Bronchial smooth muscle cell (primary cell): ENCODE data around the gene TMEM14C. TPM values are rescaled to one million over a fixed set of nuclear protein-coding genes. Genes with fewer than 3 reads are reported as not detected.

Source experiments
- total RNA-seq: library from RNA; depleted of rRNA; stranded (reverse); fragments of >200 nt; gene quantifications from 2 replicates; pipeline ENCODE4 v1.2.1, GENCODE V29; 2014

The TMEM14C gene
- 111 and 119 TPM in 2 replicates for total RNA-seq

DNA sequence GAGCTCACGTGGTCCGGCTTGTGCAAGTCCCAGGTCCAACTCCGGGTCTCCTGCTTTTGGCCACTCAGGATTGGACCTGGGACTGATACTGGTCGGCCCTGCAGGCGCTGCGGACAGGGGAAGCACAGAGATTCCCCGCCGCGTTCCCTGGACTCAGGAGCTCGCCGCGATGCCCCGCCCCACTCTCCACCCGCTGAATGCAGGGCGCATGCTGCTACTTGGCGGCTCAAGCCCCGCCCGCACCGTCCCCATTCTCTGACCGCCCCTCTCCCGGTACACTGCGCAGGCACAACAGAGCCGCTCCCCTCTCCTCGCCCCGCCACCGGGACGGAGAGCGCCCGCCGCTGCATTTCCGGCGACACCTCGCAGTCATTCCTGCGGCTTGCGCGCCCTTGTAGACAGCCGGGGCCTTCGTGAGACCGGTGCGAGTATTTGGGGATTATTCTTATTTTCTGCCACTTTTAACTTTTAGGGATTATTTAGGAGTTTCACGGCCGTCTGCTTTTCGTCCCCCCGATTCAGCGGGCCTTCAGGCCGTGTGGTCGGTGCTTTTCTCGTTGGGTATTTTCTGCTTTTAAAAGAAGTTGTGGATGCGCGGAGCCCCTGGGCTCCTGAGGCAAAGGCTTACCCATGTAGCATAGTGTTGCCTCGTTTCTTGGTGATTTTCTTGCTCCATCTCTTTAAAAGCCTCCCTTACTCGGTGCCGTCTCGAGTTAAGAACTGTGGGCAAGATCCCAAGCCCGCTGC lies at the start of gene TMEM14C:
TSS of gene TMEM14C (plus strand) at position 251 of the 747 bp plus-strand sequence. CDS start 1,544 bp downstream, outside the sequence.

GRCh38 chr6:10694302-10695085 lies 28.4 kb upstream of the TMEM14C start, which contains the start of the genes C6orf52 and PAK1IP1:
Gene C6orf52, minus strand, starts transcription at chr6:10694616. Its CDS starts 7,066 bp downstream, at chr6:10687550.
Gene PAK1IP1, plus strand, starts transcription at chr6:10694972. Its CDS starts 14 bp downstream, at chr6:10694986.

GRCh38 chr6:10747251-10747972 lies 24.5 kb downstream of the TMEM14C start, which contains the start of gene TMEM14B:
Gene TMEM14B, plus strand, starts transcription at chr6:10747805. Its CDS starts 1,441 bp downstream, at chr6:10749246.

Other genes starting within 250 kb of the TMEM14C start
- gene GCNT2, start 201.7 kb upstream of the TMEM14C start, total RNA-seq = 0.32 and 0.60 TPM in 2 replicates
- not detected in 2 replicates for gene C6orf52, start 28.5 kb upstream of the TMEM14C start, total RNA-seq
- gene PAK1IP1, start 28.1 kb upstream of the TMEM14C start, total RNA-seq = 10.7 and 11.2 TPM in 2 replicates
- gene TMEM14B, start 24.7 kb downstream of the TMEM14C start, total RNA-seq = 66.1 and 82.0 TPM in 2 replicates
- gene MAK, start 115.5 kb downstream of the TMEM14C start, total RNA-seq = not detected in 2 replicates
- not detected in 2 replicates for gene GCM2, start 159.0 kb downstream of the TMEM14C start, total RNA-seq
- gene SYCP2L, start 164.0 kb downstream of the TMEM14C start, total RNA-seq = under 0.01 TPM in 1 of 2 replicates, not detected in the other